Activated CD8-positive, alpha-beta T cell treated with anti-CD3 and anti-CD28 coated beads for 36 hours (primary cell): Measurements from ENCODE around the gene INSYN1. TPM values are rescaled to one million over a fixed set of nuclear protein-coding genes. Genes with fewer than 3 reads are reported as not detected.

ENCODE experiments used
- ATAC-seq: fragments of 200-7000 bp; cut with Tn5 transposase; one replicate; pipeline ENCODE4 v1.10.0; 2021; ENCODE audit warnings: mild to moderate bottlenecking, moderate library complexity
- CTCF ChIA-PET: fragments of 350-600 bp; sonication (Branson Sonifier 250); formaldehyde crosslinking; loops from one replicate; lab custom pipeline; 2021; ENCODE audit warnings: antibody characterized with exemption; lab: Charles Lee
- POLR2A ChIA-PET: fragments of 350-600 bp; sonication (Branson Sonifier 250); formaldehyde crosslinking; loops from one replicate; lab custom pipeline; 2021; ENCODE audit warnings: antibody characterized with exemption; lab: Charles Lee
- DNase-seq: peaks from one replicate; pipeline ENCODE4 v3.0.0-alpha.2; 2020
- H3K27ac Mint-ChIP-seq: one replicate; pipeline ENCODE4 v1.8.0; 2021; ENCODE audit warnings: mild to moderate bottlenecking, mixed read lengths
- H3K27me3 Mint-ChIP-seq: one replicate; pipeline ENCODE4 v1.8.0; 2021; ENCODE audit warnings: mixed read lengths
- H3K36me3 Mint-ChIP-seq: one replicate; pipeline ENCODE4 v1.8.0; 2021; ENCODE audit warnings: low read depth, mixed read lengths
- H3K4me1 Mint-ChIP-seq: one replicate; pipeline ENCODE4 v1.8.0; 2021; ENCODE audit warnings: low read depth, mixed read lengths
- H3K4me3 Mint-ChIP-seq: one replicate; pipeline ENCODE4 v1.8.0; 2021; ENCODE audit warnings: mild to moderate bottlenecking, moderate library complexity, mixed read lengths
- H3K9me3 Mint-ChIP-seq: one replicate; pipeline ENCODE4 v1.8.0; 2021; ENCODE audit warnings: mixed read lengths
- intact Hi-C: fragments of 100-400 bp; cut with micrococcal nuclease; formaldehyde crosslinking; loops from one replicate; pipeline ENCODE4 v1.10.0; 2022
- total RNA-seq, 2 experiments: library from RNA; stranded (reverse); gene quantifications; one replicate each; pipeline ENCODE4 v1.2.3, GENCODE V29; 2021
- TF ChIP-seq, protein P1 (sequence below): fragments of 200-600 bp; IDR thresholded peaks from one replicate; pipeline ENCODE4 v1.8.0; 2022; ENCODE audit warnings: antibody characterized with exemption, mild to moderate bottlenecking

Gene INSYN1
- total RNA-seq, 2 experiments from 2014 or later = not detected

DNA sequence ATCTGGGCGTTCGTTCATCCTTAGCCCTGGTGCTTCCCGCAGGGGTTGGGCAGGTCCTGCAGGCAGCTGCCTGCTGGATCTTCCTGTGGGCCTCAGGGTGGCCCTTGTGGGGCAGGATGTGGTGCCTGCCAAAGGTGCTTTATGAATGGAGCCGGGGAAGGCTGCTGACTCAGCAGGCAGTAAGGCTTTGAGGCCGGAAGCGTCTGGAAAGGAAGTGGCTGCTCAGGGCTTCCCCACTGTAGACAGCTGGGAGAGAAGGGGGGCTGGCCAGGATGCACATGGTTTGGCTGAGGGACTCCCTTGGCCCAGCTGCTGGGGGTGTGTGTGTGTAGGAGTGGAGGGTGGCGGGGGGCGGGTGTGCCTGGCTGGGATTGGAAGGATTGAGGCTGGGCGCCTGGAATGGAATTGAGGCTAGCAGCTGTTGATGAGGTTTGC lies 56.1 kb downstream of the INSYN1 start:
- Mint-ChIP-seq H3K36me3 (no peaks in the 10 kb centered on the region), H3K27ac (no peak overlapping the region), H3K27me3 (peaks cover 58% of the 10 kb centered on the region), H3K4me3 (no peak overlapping the region), H3K9me3 (no peaks in the 10 kb centered on the region), H3K4me1 (peaks cover 19% of the 10 kb centered on the region)
- ChIA-PET CTCF (interaction anchor here (0.6 to 13.0 kb wide), 4 partner anchors 8 to 165 kb away, joined by 3 to 349 read pairs (median 86); partner anchors contain the start of gene NPTN), POLR2A (interaction anchor here (0.6 to 1.2 kb wide), 2 partner anchors 9 to 193 kb away, joined by 4 read pairs; no protein-coding TSS in a partner anchor)
- TF ChIP-seq, protein P1, sequence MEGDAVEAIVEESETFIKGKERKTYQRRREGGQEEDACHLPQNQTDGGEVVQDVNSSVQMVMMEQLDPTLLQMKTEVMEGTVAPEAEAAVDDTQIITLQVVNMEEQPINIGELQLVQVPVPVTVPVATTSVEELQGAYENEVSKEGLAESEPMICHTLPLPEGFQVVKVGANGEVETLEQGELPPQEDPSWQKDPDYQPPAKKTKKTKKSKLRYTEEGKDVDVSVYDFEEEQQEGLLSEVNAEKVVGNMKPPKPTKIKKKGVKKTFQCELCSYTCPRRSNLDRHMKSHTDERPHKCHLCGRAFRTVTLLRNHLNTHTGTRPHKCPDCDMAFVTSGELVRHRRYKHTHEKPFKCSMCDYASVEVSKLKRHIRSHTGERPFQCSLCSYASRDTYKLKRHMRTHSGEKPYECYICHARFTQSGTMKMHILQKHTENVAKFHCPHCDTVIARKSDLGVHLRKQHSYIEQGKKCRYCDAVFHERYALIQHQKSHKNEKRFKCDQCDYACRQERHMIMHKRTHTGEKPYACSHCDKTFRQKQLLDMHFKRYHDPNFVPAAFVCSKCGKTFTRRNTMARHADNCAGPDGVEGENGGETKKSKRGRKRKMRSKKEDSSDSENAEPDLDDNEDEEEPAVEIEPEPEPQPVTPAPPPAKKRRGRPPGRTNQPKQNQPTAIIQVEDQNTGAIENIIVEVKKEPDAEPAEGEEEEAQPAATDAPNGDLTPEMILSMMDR = no peak
- intact Hi-C loops = no loop called here
- peak; percentile 93 for ATAC-seq
- peak; percentile 92 for DNase-seq

DNA sequence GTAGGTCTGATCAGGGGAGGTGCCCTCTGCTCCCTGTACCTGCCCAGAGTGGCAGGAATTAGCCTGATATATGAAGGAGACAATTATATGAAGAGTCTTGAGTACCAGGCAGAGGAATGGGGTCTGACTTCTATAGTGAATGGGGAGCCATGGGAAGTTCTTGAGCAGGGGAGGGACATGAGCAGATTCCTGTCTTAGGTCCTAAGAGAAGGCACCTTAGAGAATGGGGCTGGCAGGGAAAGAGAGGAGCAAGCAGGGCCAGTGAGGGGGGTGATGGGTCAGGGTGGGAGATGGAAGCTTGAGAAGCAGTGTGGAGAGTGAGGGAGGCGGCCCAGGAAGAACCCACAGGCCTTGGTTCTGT lies 56.5 kb downstream of the INSYN1 start:
- no peak overlapping the region for H3K4me3 Mint-ChIP-seq
- TF ChIP-seq, protein P1 = no peak
- POLR2A ChIA-PET = interaction anchor here (0.6 to 1.2 kb wide), 2 partner anchors 9 to 194 kb away, joined by 4 read pairs; no protein-coding TSS in a partner anchor

DNA sequence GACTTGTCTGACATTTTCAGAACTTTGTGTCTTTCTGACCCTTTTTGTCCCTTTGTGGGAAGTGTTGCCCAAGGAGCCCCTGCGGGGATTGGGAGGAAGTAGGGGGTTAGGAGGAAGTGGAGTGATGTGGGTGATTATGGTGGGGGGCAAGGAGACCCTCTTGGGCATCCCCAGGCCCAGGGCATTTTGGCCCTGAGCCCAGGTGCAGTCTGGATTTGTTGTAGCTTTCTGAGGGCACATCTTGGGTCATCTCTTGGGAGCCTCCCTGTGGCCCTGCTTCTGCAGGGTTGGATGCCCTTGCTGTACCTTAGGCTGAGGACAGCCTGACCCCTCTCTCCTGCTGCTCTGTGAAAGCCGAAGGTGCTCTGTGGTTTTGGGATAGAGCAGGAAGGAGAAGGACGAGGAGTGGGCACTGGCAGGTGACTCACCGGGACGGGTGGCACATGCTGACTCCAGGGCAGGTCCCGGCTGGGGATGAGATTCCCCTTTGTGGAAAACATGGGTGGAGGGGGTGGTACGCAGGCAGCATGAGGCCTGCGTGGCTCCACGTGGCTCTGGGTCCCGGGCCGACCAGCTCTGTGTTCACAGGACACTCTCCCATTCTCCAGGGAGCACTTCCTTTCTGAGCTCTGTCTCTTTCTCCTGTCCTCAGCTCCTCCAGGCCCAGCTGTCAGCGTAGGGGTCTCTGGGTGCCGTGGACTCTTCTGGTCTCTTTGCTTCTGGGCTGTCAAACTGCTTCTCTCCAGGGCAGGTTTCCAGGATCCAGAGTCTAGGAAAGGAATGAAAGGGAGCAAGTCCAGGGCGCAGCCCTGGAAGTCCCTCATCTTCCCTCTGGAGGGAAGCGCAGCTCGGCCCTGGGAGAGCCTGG lies 57.1 kb downstream of the INSYN1 start:
- ChIA-PET POLR2A (interaction anchor here (0.7 to 1.2 kb wide), 2 partner anchors 8 to 13 kb away, joined by 3 to 4 read pairs; no protein-coding TSS in a partner anchor), CTCF (interaction anchor here (1.1 to 13.0 kb wide), 5 partner anchors 9 to 59 kb away, joined by 3 to 349 read pairs (median 11); partner anchors contain the start of gene NPTN)
- TF ChIP-seq, protein P1 = no peak
- H3K36me3 Mint-ChIP-seq = no peaks in the 10 kb centered on the region
- no peak overlapping the region for H3K4me3 Mint-ChIP-seq
- intact Hi-C loops = no loop called here
- H3K27ac Mint-ChIP-seq = no peak overlapping the region
- DNase-seq (no peak), ATAC-seq (no peak)
- H3K9me3 Mint-ChIP-seq = no peaks in the 10 kb centered on the region
- peaks cover 56% of the 10 kb centered on the region for H3K27me3 Mint-ChIP-seq
- H3K4me1 Mint-ChIP-seq = peaks cover 19% of the 10 kb centered on the region

More for the DNA sequence above, 56.5 kb downstream of the INSYN1 start:
- DNase-seq (no peak), ATAC-seq (no peak)
- intact Hi-C loops = no loop called here
- Mint-ChIP-seq H3K27ac (no peak overlapping the region), H3K36me3 (no peaks in the 10 kb centered on the region), H3K27me3 (peaks cover 56% of the 10 kb centered on the region), H3K9me3 (no peaks in the 10 kb centered on the region), H3K4me1 (peaks cover 19% of the 10 kb centered on the region)
- CTCF ChIA-PET = interaction anchor here (1.2 to 13.0 kb wide), 3 partner anchors 9 to 59 kb away, joined by 7 to 349 read pairs (median 165); partner anchors contain the start of gene NPTN

DNA sequence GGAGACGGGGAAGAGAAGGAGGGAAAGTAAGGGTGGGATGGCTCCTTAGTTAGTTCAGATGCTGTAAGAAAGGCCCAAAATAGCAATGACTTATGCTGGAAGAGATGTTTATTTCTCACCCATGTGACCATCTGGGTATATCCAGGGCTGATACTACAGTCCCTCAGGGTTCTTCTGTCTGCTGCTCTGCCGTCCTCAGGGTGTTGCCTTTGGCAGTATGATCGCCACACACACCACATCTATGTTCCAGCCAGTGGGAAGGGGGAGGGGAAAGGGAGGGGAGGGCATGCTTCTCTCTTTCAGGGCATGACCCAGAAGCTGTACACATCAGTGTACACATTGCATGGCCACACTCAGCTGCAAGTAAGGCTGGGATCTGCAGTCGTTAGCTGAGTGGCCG lies 58.7 kb downstream of the INSYN1 start:
- H3K4me1 Mint-ChIP-seq = peaks cover 17% of the 10 kb centered on the region
- ChIA-PET CTCF (interaction anchor here (1.0 to 8.5 kb wide), 4 partner anchors 10 to 59 kb away, joined by 4 to 165 read pairs (median 8); no protein-coding TSS in a partner anchor), POLR2A (interaction anchor here (0.8 kb wide), 1 partner anchor 11 kb away, joined by 3 read pairs; no protein-coding TSS in a partner anchor)
- intact Hi-C loops = no loop called here
- H3K4me3 Mint-ChIP-seq = no peak overlapping the region
- no peaks in the 10 kb centered on the region for H3K36me3 Mint-ChIP-seq
- H3K27me3 Mint-ChIP-seq = peaks cover 47% of the 10 kb centered on the region
- DNase-seq (no peak), ATAC-seq (no peak)
- TF ChIP-seq, protein P1 = no peak
- no peak overlapping the region for H3K27ac Mint-ChIP-seq
- H3K9me3 Mint-ChIP-seq = no peaks in the 10 kb centered on the region
